HepG2 (cell line): ENCODE results near the gene TLCD5. TPM values are rescaled to one million over a fixed set of nuclear protein-coding genes. Genes with fewer than 3 reads are reported as not detected.

Experiments used
- ATF3 ChIP-seq: sonication (generic); formaldehyde crosslinking; IDR thresholded peaks from 2 replicates; pipeline ENCODE4 v1.4.0; 2020; ENCODE audit warnings: missing genetic modification reagents
- ELF3 ChIP-seq: IDR thresholded peaks from 2 replicates; pipeline ENCODE4 v1.6.1; 2016; ENCODE audit warnings: missing genetic modification reagents, missing compliant biosample characterization
- GATAD1 ChIP-seq: IDR thresholded peaks from 2 replicates; pipeline ENCODE4 v1.6.1; 2016; ENCODE audit warnings: missing genetic modification reagents, missing compliant biosample characterization
- JUND ChIP-seq: sonication (generic); formaldehyde crosslinking; IDR thresholded peaks from 2 replicates; pipeline ENCODE4 v1.8.0; 2022; ENCODE audit warnings: mild to moderate bottlenecking, missing genetic modification reagents
- KDM3A ChIP-seq: IDR thresholded peaks from 2 replicates; pipeline ENCODE4 v1.6.1; 2018; ENCODE audit warnings: low read depth, missing compliant biosample characterization
- MEF2D ChIP-seq: sonication (generic); formaldehyde crosslinking; IDR thresholded peaks from 2 replicates; pipeline ENCODE4 v1.5.1; 2020; ENCODE audit warnings: mild to moderate bottlenecking, missing genetic modification reagents
- MTF1 ChIP-seq: sonication (generic); formaldehyde crosslinking; IDR thresholded peaks from 2 replicates; pipeline ENCODE4 v1.5.0; 2020; ENCODE audit warnings: missing genetic modification reagents
- PAXIP1 ChIP-seq: sonication (generic); formaldehyde crosslinking; conservative IDR thresholded peaks from 2 replicates; pipeline ENCODE4 v1.4.0; 2020; ENCODE audit warnings: mild to moderate bottlenecking, missing genetic modification reagents, moderate library complexity
- POLR2A ChIP-seq, 2 experiments: IDR thresholded peaks; 2 replicates each; pipeline ENCODE4 v1.6.1; 2011; ENCODE audit warnings: low read depth in 2 of 2, low read length in 2 of 2, mild to moderate bottlenecking in 1 of 2, moderate library complexity in 1 of 2; ENCODE audit not compliant: insufficient read depth in 1 of 2
- TEAD2 ChIP-seq: sonication (generic); formaldehyde crosslinking; IDR thresholded peaks from 2 replicates; pipeline ENCODE4 v1.9.0; 2021; ENCODE audit warnings: missing genetic modification reagents
- YEATS4 ChIP-seq: sonication (generic); formaldehyde crosslinking; IDR thresholded peaks from 2 replicates; pipeline ENCODE4 v1.4.0; 2020; ENCODE audit warnings: missing genetic modification reagents, borderline replicate concordance
- ZFP62 ChIP-seq: sonication (generic); formaldehyde crosslinking; IDR thresholded peaks from 2 replicates; pipeline ENCODE4 v1.4.0; 2020; ENCODE audit warnings: missing genetic modification reagents
- ZNF34 ChIP-seq: sonication (generic); formaldehyde crosslinking; IDR thresholded peaks from 2 replicates; pipeline ENCODE4 v1.4.0; 2020; ENCODE audit warnings: mild to moderate bottlenecking, missing genetic modification reagents, borderline replicate concordance
- ZNF543 ChIP-seq: sonication (generic); formaldehyde crosslinking; IDR thresholded peaks from 2 replicates; pipeline ENCODE4 v1.4.0; 2020; ENCODE audit warnings: mild to moderate bottlenecking, missing genetic modification reagents
- ZNF547 ChIP-seq: sonication (generic); formaldehyde crosslinking; IDR thresholded peaks from 2 replicates; pipeline ENCODE4 v1.5.1; 2020; ENCODE audit warnings: mild to moderate bottlenecking, missing genetic modification reagents
- ZNF549 ChIP-seq: sonication (generic); formaldehyde crosslinking; IDR thresholded peaks from 2 replicates; pipeline ENCODE4 v1.5.0; 2020; ENCODE audit warnings: missing genetic modification reagents
- ZNF563 ChIP-seq: sonication (generic); formaldehyde crosslinking; IDR thresholded peaks from 2 replicates; pipeline ENCODE4 v1.8.0; 2022; ENCODE audit warnings: mild to moderate bottlenecking, moderate library complexity, missing genetic modification reagents
- polyA plus RNA-seq, 8 experiments: library from polyadenylated mRNA; depleted of rRNA in 3 of 8; stranded (reverse) in 7 of 8; unstranded in 1 of 8; fragments of >200 nt; fragmentation: Illumina TruSeq in 4 of 8; extraction: Trizol in 4 of 8; gene quantifications; 2 replicates each; pipeline versions ENCODE4 v1.2.1 to v1.2.3, GENCODE V29; 2011 to 2016; ENCODE audit warnings: low read depth in 4 of 8, missing spikeins in 1 of 8, mixed read lengths in 1 of 8; ENCODE audit not compliant: insufficient read depth in 1 of 8
- total RNA-seq, 5 experiments: library from RNA; depleted of rRNA; stranded (reverse); fragments of >200 nt; fragmentation: Illumina TruSeq; extraction: Trizol; gene quantifications; 2 replicates each; pipeline ENCODE4 v1.2.3, GENCODE V29; 2016; ENCODE audit warnings: low read depth in 1 of 5
- TF ChIP-seq, protein P1 (sequence below): sonication (generic); formaldehyde crosslinking; IDR thresholded peaks from 2 replicates; pipeline ENCODE4 v1.5.1; 2020; ENCODE audit warnings: missing genetic modification reagents, mild to moderate bottlenecking, borderline replicate concordance
- TF ChIP-seq, protein P2 (sequence below): sonication (generic); formaldehyde crosslinking; IDR thresholded peaks from 2 replicates; pipeline ENCODE4 v1.4.0; 2020; ENCODE audit warnings: missing genetic modification reagents, mild to moderate bottlenecking, borderline replicate concordance
- TF ChIP-seq, protein P3 (sequence below): sonication (generic); formaldehyde crosslinking; IDR thresholded peaks from 2 replicates; pipeline ENCODE4 v1.4.0; 2020; ENCODE audit warnings: missing genetic modification reagents, mild to moderate bottlenecking, borderline replicate concordance

TLCD5 gene
- total and polyA plus RNA-seq, 2 of the 13 experiments (the other 11 are each of a cell fraction or from before 2014, with no cell fraction given): 6.1 to 7.6 TPM

DNA sequence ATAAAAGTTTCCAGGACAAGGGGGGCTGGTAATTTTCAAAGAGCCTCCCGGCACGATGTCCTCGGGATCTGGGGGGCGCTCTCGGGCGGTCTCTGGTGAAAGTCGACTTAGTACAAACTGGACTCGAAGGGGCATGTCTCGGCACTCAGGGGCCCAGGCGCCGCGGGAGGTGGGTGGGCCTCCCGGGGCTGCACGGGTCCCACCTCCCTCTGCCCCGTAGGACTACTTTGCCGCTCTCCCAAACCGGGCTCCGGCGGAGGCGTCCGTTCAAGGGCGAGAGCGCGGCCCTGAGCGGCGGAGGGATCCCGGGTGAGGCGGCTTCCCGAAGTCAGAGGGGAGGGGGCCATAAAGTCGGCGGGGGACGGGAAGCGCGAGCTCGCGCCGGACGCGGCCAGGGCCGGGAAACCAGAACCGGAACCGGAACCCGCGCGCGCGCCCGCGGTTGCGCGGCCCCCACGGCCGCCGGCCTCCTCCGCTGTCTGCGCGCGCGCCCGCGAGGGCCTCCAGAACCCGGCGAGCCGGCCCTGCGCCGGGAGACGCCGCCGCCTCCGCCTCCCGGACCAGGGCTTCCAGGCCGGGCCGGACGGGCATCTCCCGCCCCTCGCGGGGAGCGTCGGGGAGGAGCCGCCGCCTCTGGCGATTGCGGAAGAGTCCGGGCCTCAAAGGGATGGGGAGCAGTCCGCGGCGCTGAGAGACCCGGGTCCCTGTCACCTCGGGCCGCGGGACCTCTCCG lies 11.0 kb downstream of the TLCD5 start, which contains the start of gene ARHGEF12 (continued):
- TF ChIP-seq, protein P1, sequence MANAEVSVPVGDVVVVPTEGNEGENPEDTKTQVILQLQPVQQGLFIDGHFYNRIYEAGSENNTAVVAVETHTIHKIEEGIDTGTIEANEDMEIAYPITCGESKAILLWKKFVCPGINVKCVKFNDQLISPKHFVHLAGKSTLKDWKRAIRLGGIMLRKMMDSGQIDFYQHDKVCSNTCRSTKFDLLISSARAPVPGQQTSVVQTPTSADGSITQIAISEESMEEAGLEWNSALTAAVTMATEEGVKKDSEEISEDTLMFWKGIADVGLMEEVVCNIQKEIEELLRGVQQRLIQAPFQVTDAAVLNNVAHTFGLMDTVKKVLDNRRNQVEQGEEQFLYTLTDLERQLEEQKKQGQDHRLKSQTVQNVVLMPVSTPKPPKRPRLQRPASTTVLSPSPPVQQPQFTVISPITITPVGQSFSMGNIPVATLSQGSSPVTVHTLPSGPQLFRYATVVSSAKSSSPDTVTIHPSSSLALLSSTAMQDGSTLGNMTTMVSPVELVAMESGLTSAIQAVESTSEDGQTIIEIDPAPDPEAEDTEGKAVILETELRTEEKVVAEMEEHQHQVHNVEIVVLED (CRISPR knock-in tag): peak; percentile 56; the same call in 1 of the 2 replicates
- TF ChIP-seq MEF2D (CRISPR knock-in tag): peak; percentile 77
- TF ChIP-seq GATAD1 (CRISPR knock-in tag): peak; percentile 69; the same call in 1 of the 2 replicates
- TF ChIP-seq, protein P2, sequence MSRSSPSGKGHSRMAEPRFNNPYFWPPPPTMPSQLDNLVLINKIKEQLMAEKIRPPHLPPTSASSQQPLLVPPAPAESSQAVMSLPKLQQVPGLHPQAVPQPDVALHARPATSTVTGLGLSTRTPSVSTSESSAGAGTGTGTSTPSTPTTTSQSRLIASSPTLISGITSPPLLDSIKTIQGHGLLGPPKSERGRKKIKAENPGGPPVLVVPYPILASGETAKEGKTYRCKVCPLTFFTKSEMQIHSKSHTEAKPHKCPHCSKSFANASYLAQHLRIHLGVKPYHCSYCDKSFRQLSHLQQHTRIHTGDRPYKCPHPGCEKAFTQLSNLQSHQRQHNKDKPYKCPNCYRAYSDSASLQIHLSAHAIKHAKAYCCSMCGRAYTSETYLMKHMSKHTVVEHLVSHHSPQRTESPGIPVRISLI (CRISPR knock-in tag): no peak; the same call in 1 of the 2 replicates
- no peak for TF ChIP-seq TEAD2 (CRISPR knock-in tag)
- no peak for TF ChIP-seq ATF3 (CRISPR knock-in tag)
- peak; percentile 63; the same call in 1 of the 2 replicates for TF ChIP-seq ZNF34 (CRISPR knock-in tag)
- TF ChIP-seq JUND: no peak
- TF ChIP-seq, protein P3, sequence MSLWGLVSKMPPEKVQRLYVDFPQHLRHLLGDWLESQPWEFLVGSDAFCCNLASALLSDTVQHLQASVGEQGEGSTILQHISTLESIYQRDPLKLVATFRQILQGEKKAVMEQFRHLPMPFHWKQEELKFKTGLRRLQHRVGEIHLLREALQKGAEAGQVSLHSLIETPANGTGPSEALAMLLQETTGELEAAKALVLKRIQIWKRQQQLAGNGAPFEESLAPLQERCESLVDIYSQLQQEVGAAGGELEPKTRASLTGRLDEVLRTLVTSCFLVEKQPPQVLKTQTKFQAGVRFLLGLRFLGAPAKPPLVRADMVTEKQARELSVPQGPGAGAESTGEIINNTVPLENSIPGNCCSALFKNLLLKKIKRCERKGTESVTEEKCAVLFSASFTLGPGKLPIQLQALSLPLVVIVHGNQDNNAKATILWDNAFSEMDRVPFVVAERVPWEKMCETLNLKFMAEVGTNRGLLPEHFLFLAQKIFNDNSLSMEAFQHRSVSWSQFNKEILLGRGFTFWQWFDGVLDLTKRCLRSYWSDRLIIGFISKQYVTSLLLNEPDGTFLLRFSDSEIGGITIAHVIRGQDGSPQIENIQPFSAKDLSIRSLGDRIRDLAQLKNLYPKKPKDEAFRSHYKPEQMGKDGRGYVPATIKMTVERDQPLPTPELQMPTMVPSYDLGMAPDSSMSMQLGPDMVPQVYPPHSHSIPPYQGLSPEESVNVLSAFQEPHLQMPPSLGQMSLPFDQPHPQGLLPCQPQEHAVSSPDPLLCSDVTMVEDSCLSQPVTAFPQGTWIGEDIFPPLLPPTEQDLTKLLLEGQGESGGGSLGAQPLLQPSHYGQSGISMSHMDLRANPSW: no peak
- no peak for TF ChIP-seq ZFP62 (CRISPR knock-in tag)
- peak; percentile 88; the same call in 1 of the 2 replicates for TF ChIP-seq KDM3A (CRISPR knock-in tag)
- TF ChIP-seq PAXIP1 (CRISPR knock-in tag): peak; percentile 72
- TF ChIP-seq MTF1 (CRISPR knock-in tag): 0 out of 2 replicates have a peak, but pooled peaks have one; percentile 30
- TF ChIP-seq ZNF543 (CRISPR knock-in tag): no peak; the same call in 1 of the 2 replicates
- TF ChIP-seq YEATS4 (CRISPR knock-in tag): peak; percentile 93
- peak in 1 of 2 experiments; percentile 50; a peak in 3 of 4 replicates for TF ChIP-seq POLR2A (IDR thresholded peaks at IDR 0.05; ENCODE audit: insufficient read depth in 1 of 2, low read depth in 2 of 2, low read length in 2 of 2)
- no peak for TF ChIP-seq ZNF549 (CRISPR knock-in tag)
- peak; percentile 47; the same call in 1 of the 2 replicates for TF ChIP-seq ZNF563 (CRISPR knock-in tag)
- no peak for TF ChIP-seq ZNF547
- TF ChIP-seq ELF3 (CRISPR knock-in tag): peak; percentile 73; the same call in 1 of the 2 replicates
